ENCODE measurements around the gene ABL1.

Gene ABL1

GRCh38 chr9:130935648-130936271 lies 100.7 kb downstream of the ABL1 start:
- peaks cover 10% of the 10 kb centered on the region; the same call in 1 of the 2 replicates for H3K27me3 ChIP-seq (ENCODE audit: control insufficient read depth, insufficient read depth, low read length)
- H3K4me1 ChIP-seq (ENCODE audit: control insufficient read depth, insufficient read depth, low read length): peaks cover 25% of the 10 kb centered on the region
- WGBS (ENCODE audit: insufficient coverage, insufficient read length): no CpG with 5 or more reads among the region's 13 CpGs
- no peaks in the 10 kb centered on the region for H3K36me3 ChIP-seq (ENCODE audit: control insufficient read depth, insufficient read depth, low read length)
- H3K9me3 ChIP-seq (ENCODE audit: control insufficient read depth, insufficient read depth, low read length): no peaks in the 10 kb centered on the region
- no peak overlapping the region for H3K27ac ChIP-seq (ENCODE audit: low read length)
- H3K4me3 ChIP-seq (ENCODE audit: low read length): no peak overlapping the region
- no peak for DNase-seq (ENCODE audit: low read depth, low spot score)

GRCh38 chr9:130936285-130937117 lies 101.4 kb downstream of the ABL1 start:
- H3K4me1 ChIP-seq (ENCODE audit: control insufficient read depth, insufficient read depth, low read length): peaks cover 27% of the 10 kb centered on the region
- H3K27me3 ChIP-seq (ENCODE audit: control insufficient read depth, insufficient read depth, low read length): peaks cover 10% of the 10 kb centered on the region; the same call in 1 of the 2 replicates
- no peak overlapping the region for H3K27ac ChIP-seq (ENCODE audit: low read length)
- WGBS (ENCODE audit: insufficient coverage, insufficient read length): no CpG with 5 or more reads among the region's 12 CpGs
- H3K4me3 ChIP-seq (ENCODE audit: low read length): no peak overlapping the region
- H3K36me3 ChIP-seq (ENCODE audit: control insufficient read depth, insufficient read depth, low read length): no peaks in the 10 kb centered on the region
- no peaks in the 10 kb centered on the region for H3K9me3 ChIP-seq (ENCODE audit: control insufficient read depth, insufficient read depth, low read length)
- no peak for DNase-seq (ENCODE audit: low read depth, low spot score)

Measured in iPS DF 6.9 (cell line).